Heart left ventricle (tissue), 13 donors: Measurements from ENCODE around the gene SURF4.

Experiments used
- CTCF ChIP-seq, 12 donors: fragments of 200-600 bp; sonication (generic) in 4 of 12; IDR thresholded peaks; one replicate each; pipeline versions ENCODE4 v1.5.0 to v1.8.0; 2018 to 2022; ENCODE audit warnings: antibody characterized with exemption in 12 of 12, mild to moderate bottlenecking in 5 of 12
- POLR2A ChIP-seq, 2 donors: fragments of 450-650 bp; IDR thresholded peaks; one replicate each; pipeline ENCODE4 v1.6.1; 2017; ENCODE audit warnings: antibody characterized with exemption in 2 of 2, mild to moderate bottlenecking in 2 of 2, moderate library complexity in 2 of 2
- donor health status: ischemic (EF 13 %, LVEDD 7.1; RV severe dilation, severe dysfunction).
- donor health status: DM: no; HTN: yes; CAD: no.
- donor health status: DM: no; HTN: no; CAD: no.
- donor health status: ischemic (EF 25% LVEDD 6.9; RV normal size, moderate dysfunction).
- donor health status: ischemic (EF 25% LVEDD 5.7; RV mildly dilated, moderate dysfunction).
- donor health status: ischemic (EF 35%, LVEDD 5.7; RV mildly dilated, moderate dysfunction).
- donor health status: nonischemic (EF 11% LVEDD 7.7; RV severe dilation, severe dysfunction).
- donor health status: DM: yes; HTN: yes; CAD: no.
- donor health status: PGD.
- donor health status: ischemic (EF 29% LVEDD 5.4; RV normal size, mild dysfunction).
- donor health status: nonischemic (EF 23%, LVEDD 6.1; RV moderate dilation, normal function).

- TF ChIP-seq CTCF (IDR thresholded peaks at IDR 0.05) (no peak), POLR2A (IDR thresholded peaks at IDR 0.05) (no peak)
These were observed 44.0 kb downstream of the SURF4 start for GRCh38 chr9:133331641-133332380.
